SU-DHL-6 (cell line): ENCODE results near the gene USP7.
"Not testable (repeated sequence)": the region's sequence is repeated elsewhere in the genome, so short reads cannot be mapped to it uniquely, and the experiment has no call there.

Experiments
- H2AFZ ChIP-seq: fragments of 200-600 bp; sonication (generic); 2 replicates; pipeline ENCODE4 v1.6.1; 2014; ENCODE audit warnings: low read depth, mild to moderate bottlenecking, moderate library complexity, mixed read lengths, antibody characterized with exemption, low read length; ENCODE audit not compliant: severe bottlenecking
- H3F3A ChIP-seq: fragments of 200-600 bp; shearing (Covaris generic); 2 replicates; pipeline ENCODE4 v1.6.0; 2016; ENCODE audit warnings: antibody characterized with exemption, mild to moderate bottlenecking; ENCODE audit not compliant: insufficient read depth
- H3K27ac ChIP-seq: fragments of 200-600 bp; sonication (generic); 2 replicates; pipeline ENCODE4 v1.5.1; 2016; ENCODE audit warnings: low read depth, mild to moderate bottlenecking, low read length, moderate library complexity, mixed read lengths
- H3K27me3 ChIP-seq: fragments of 200-600 bp; sonication (generic), shearing (Covaris generic); 2 replicates; pipeline ENCODE4 v1.6.0; 2014; ENCODE audit warnings: mild to moderate bottlenecking, low read length
- H3K36me3 ChIP-seq: fragments of 200-600 bp; sonication (generic); 2 replicates; pipeline ENCODE4 v1.6.1; 2014; ENCODE audit warnings: mild to moderate bottlenecking, low read length, mixed read lengths
- H3K4me2 ChIP-seq: fragments of 300-600, 200-600 bp; shearing (Covaris generic), sonication (generic); 2 replicates; pipeline ENCODE4 v1.6.0; 2014; ENCODE audit warnings: low read length, low read depth, mild to moderate bottlenecking; ENCODE audit not compliant: poor library complexity, severe bottlenecking
- H3K4me3 ChIP-seq: fragments of 200-600 bp; sonication (generic); 2 replicates; pipeline ENCODE4 v1.5.1; 2014; ENCODE audit warnings: antibody characterized with exemption, low read length, mild to moderate bottlenecking, mixed read lengths; ENCODE audit not compliant: insufficient read depth, poor library complexity, severe bottlenecking
- H3K79me2 ChIP-seq: fragments of 200-600 bp; sonication (generic); 2 replicates; pipeline ENCODE4 v1.6.1; 2014; ENCODE audit warnings: mild to moderate bottlenecking, low read length, moderate library complexity; ENCODE audit not compliant: insufficient read depth
- H3K9ac ChIP-seq: fragments of 200-600 bp; sonication (generic); 2 replicates; pipeline ENCODE4 v1.7.0; 2014; ENCODE audit warnings: mild to moderate bottlenecking, low read length
- H3K9me2 ChIP-seq: fragments of 200-600 bp; sonication (generic); replicated peaks from 2 replicates; pipeline ENCODE4 v1.6.1; 2014; ENCODE audit warnings: low read length; ENCODE audit not compliant: insufficient read depth
- H3K9me3 ChIP-seq: fragments of 200-600 bp; sonication (generic); 2 replicates; pipeline ENCODE4 v1.6.1; 2014; ENCODE audit warnings: low read length, mixed read lengths; ENCODE audit not compliant: insufficient read depth
- H4K20me1 ChIP-seq: fragments of 200-600 bp; sonication (generic); 2 replicates; pipeline ENCODE4 v1.6.1; 2014; ENCODE audit warnings: low read depth, mild to moderate bottlenecking, antibody characterized with exemption, low read length, moderate library complexity, mixed read lengths
- CTCF ChIP-seq: fragments of 200-600 bp; sonication (generic); IDR thresholded peaks from one replicate; pipeline ENCODE4 v1.5.1; 2017; ENCODE audit warnings: antibody characterized with exemption, mild to moderate bottlenecking, low read length, moderate library complexity; ENCODE audit not compliant: insufficient read depth, poor library complexity, severe bottlenecking
- EZH2phosphoT487 ChIP-seq: fragments of 200-600 bp; sonication (generic), shearing (Covaris generic); conservative IDR thresholded peaks from 2 replicates; pipeline ENCODE4 v1.6.1; 2018; ENCODE audit warnings: mild to moderate bottlenecking, antibody characterized with exemption, low read length, moderate library complexity, mixed read lengths

The USP7 gene

DNA sequence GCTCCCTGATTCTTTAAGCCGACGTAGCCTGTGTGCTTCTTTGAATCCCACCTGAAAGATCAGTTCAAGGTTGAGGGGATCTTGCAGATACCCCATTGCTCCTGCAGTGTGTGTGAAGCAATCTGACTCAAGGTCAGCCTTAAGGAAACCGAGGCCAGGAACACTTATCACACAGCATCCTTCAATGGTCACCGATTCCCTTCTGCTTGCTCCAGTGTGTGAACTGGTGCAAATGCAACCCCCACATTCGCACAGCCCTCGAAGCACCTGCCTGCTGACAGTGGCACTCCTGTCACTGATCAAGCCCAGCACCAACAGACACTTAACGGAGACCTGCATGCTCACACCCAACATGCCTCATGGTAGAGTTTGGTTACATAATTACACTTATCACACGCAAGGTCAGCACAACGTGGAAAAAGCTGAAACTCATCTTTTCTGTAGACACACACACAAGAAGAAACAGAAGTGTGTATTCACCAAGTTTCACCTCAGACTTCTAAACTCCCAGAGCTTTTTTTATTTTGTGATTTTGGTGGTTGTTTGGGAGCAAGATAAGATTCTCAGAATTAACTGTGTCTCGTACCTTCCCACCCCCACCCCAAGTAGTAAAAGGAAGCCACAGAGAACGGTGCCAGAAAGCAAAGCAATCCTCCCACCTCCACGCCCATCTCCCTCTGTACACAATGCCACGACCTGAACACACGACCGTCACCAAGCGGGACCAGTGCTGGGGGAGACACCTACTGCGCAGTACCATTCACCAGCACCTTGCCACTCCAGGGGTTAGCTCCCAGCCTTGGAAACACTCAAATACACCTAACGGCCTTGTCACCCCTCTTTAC is 44.4 kb downstream of the USP7 start:
- no peak overlapping the region for H2AFZ ChIP-seq
- peaks cover 72% of the 10 kb centered on the region for H3K36me3 ChIP-seq
- H3K9ac ChIP-seq, result no peak overlapping the region
- H3K9me3 ChIP-seq, result no peaks in the 10 kb centered on the region
- peaks cover 34% of the 10 kb centered on the region for H3K79me2 ChIP-seq
- no peaks in the 10 kb centered on the region for H3K27me3 ChIP-seq
- no peak overlapping the region for H3K27ac ChIP-seq
- H3F3A ChIP-seq, result no peaks in the 10 kb centered on the region; the same call in 1 of the 2 replicates
- TF ChIP-seq CTCF (no peak), EZH2phosphoT487 (no peak)
- H3K4me3 ChIP-seq, result no peak overlapping the region
- H3K4me2 ChIP-seq, result no peak overlapping the region
- H4K20me1 ChIP-seq, result peaks cover 8% of the 10 kb centered on the region
- no peaks in the 10 kb centered on the region for H3K9me2 ChIP-seq

GRCh38 chr16:8917336-8917735 is 46.4 kb downstream of the USP7 start:
- H3K9me3 ChIP-seq, H3K9me2 ChIP-seq, H3K9ac ChIP-seq, H2AFZ ChIP-seq, H3F3A ChIP-seq, H4K20me1 ChIP-seq, H3K27me3 ChIP-seq, H3K4me3 ChIP-seq, H3K4me2 ChIP-seq, H3K27ac ChIP-seq: not testable (repeated sequence)
- Histone ChIP-seq H3K79me2 (peaks cover 24% of the 10 kb centered on the region; the same call in 1 of the 2 replicates), H3K36me3 (peaks cover 61% of the 10 kb centered on the region)

- no peak overlapping the region for H3K4me2 ChIP-seq
- H3K9ac ChIP-seq, result no peak overlapping the region
- H3K9me3 ChIP-seq, result no peaks in the 10 kb centered on the region
- TF ChIP-seq CTCF (no peak), EZH2phosphoT487 (no peak)
- peaks cover 26% of the 10 kb centered on the region; the same call in 1 of the 2 replicates for H3K79me2 ChIP-seq
- H3K36me3 ChIP-seq, result peaks cover 59% of the 10 kb centered on the region
- no peaks in the 10 kb centered on the region; the same call in 1 of the 2 replicates for H3F3A ChIP-seq
- H3K9me2 ChIP-seq, result no peaks in the 10 kb centered on the region
- peaks cover 4% of the 10 kb centered on the region; the same call in 1 of the 2 replicates for H4K20me1 ChIP-seq
- no peak overlapping the region for H3K27ac ChIP-seq
- H2AFZ ChIP-seq, result no peak overlapping the region
- H3K27me3 ChIP-seq, result no peaks in the 10 kb centered on the region
- no peak overlapping the region for H3K4me3 ChIP-seq
These were observed 47.0 kb downstream of the USP7 start for GRCh38 chr16:8916541-8917225.
